Heart left ventricle (tissue), 16 donors: Measurements from ENCODE around the gene CDH7. TPM values are rescaled to one million over a fixed set of nuclear protein-coding genes. Genes with fewer than 3 reads are reported as not detected.

Experiments used
- ATAC-seq, 4 donors: fragments of 200-7000 bp; cut with Tn5 transposase; one replicate each; pipeline ENCODE4 v1.9.1; 2020 to 2022; ENCODE audit warnings: moderate library complexity in 4 of 4, mild to moderate bottlenecking in 3 of 4, moderate number of reproducible peaks in 1 of 4
- DNase-seq, 5 donors: peaks; one replicate each; pipeline ENCODE4 v3.0.0-alpha.2; 2020
- H3K27ac ChIP-seq, 12 donors: fragments of 200-600 bp; sonication (generic) in 4 of 12; one replicate each; pipeline versions ENCODE4 v1.5.0 to v1.8.0; 2016 to 2022; ENCODE audit warnings: mild to moderate bottlenecking in 2 of 12
- H3K27me3 ChIP-seq, 9 donors: fragments of 200-600 bp; sonication (generic) in 2 of 9; one replicate each; pipeline versions ENCODE4 v1.5.1 to v1.8.0; 2016 to 2022; ENCODE audit warnings: mild to moderate bottlenecking in 3 of 9
- H3K36me3 ChIP-seq, 9 donors: fragments of 200-600 bp; sonication (generic) in 2 of 9; one replicate each; pipeline versions ENCODE4 v1.5.0 to v1.8.0; 2018 to 2022; ENCODE audit warnings: mild to moderate bottlenecking in 2 of 9
- H3K4me1 ChIP-seq, 12 donors: fragments of 200-600 bp; sonication (generic) in 4 of 12; one replicate each; pipeline versions ENCODE4 v1.5.0 to v1.8.0; 2016 to 2022; ENCODE audit warnings: mild to moderate bottlenecking in 3 of 12
- H3K4me3 ChIP-seq, 12 donors: fragments of 200-600 bp; sonication (generic) in 4 of 12; one replicate each; pipeline versions ENCODE4 v1.5.0 to v1.8.0; 2017 to 2022; ENCODE audit warnings: mild to moderate bottlenecking in 9 of 12, moderate library complexity in 4 of 12
- H3K9me3 ChIP-seq, 12 donors: fragments of 200-600 bp; sonication (generic) in 4 of 12; one replicate each; pipeline versions ENCODE4 v1.5.0 to v1.8.0; 2016 to 2022; ENCODE audit warnings: mild to moderate bottlenecking in 1 of 12
- CTCF ChIP-seq, 12 donors: fragments of 200-600 bp; sonication (generic) in 4 of 12; IDR thresholded peaks; one replicate each; pipeline versions ENCODE4 v1.5.0 to v1.8.0; 2018 to 2022; ENCODE audit warnings: antibody characterized with exemption in 12 of 12, mild to moderate bottlenecking in 5 of 12
- POLR2A ChIP-seq, 2 donors: fragments of 450-650 bp; IDR thresholded peaks; one replicate each; pipeline ENCODE4 v1.6.1; 2017; ENCODE audit warnings: antibody characterized with exemption in 2 of 2, mild to moderate bottlenecking in 2 of 2, moderate library complexity in 2 of 2
- WGBS, 4 donors: extraction: QIAGEN DNeasy Blood & Tissue Kit in 2 of 4; methylation state at CpG; one replicate each; pipeline versions ENCODE4 v1.1.5 to v1.1.7; 2013 to 2018; 5-methylcytosine and 5-hydroxymethylcytosine counted together
- intact Hi-C, 10 donors: fragments of 100-400 bp; cut with DNase I; formaldehyde crosslinking; loops; one replicate each; pipeline versions ENCODE4 v1.11.1 to v1.14.2; 2022
- polyA plus RNA-seq, 2 donors: library from polyadenylated mRNA; stranded (reverse); fragments of 200-250 nt; gene quantifications; one replicate each; pipeline ENCODE4 v1.2.3, GENCODE V29; 2013
- total RNA-seq, 9 donors: library from RNA; depleted of rRNA in 2 of 9; stranded (reverse); fragments of >200 nt in 2 of 9; fragmentation: NEBNext Ultra II Directional in 3 of 9; extraction: Animal tissue kit (Norgen Biotek cat#: 25700) in 3 of 9; gene quantifications; one replicate each; pipeline versions ENCODE4 v1.1.0 to v1.2.4, GENCODE V29; 2016 to 2023
- donor health status: ischemic (EF 13 %, LVEDD 7.1; RV severe dilation, severe dysfunction).
- donor health status: healthy with polysubstance abuse.
- donor health status: DM: no; HTN: yes; CAD: no.
- donor health status: DM: no; HTN: no; CAD: no.
- donor health status: ischemic (EF 25% LVEDD 6.9; RV normal size, moderate dysfunction).
- donor health status: ischemic (EF 25% LVEDD 5.7; RV mildly dilated, moderate dysfunction).
- donor health status: healthy.
- donor health status: DM: yes; HTN: yes; CAD: no.
- donor health status: ischemic (EF 35%, LVEDD 5.7; RV mildly dilated, moderate dysfunction).
- donor health status: nonischemic (EF 11% LVEDD 7.7; RV severe dilation, severe dysfunction).
- donor health status: DM: yes; HTN: yes; CAD: no.
- donor health status: PGD.
- donor health status: ischemic (EF 29% LVEDD 5.4; RV normal size, mild dysfunction).
- donor health status: nonischemic (EF 23%, LVEDD 6.1; RV moderate dilation, normal function).

The CDH7 gene
- total and polyA plus RNA-seq, 11 donors: 0.04 TPM; not detected in 10

- H3K4me1 ChIP-seq: no peaks in the 10 kb centered on the region
- H3K27ac ChIP-seq: no peak overlapping the region
- WGBS, 4 donors: 60 to 73% (median 70%) methylated on average over 2 of the region's 2 CpGs
- ATAC-seq (no peak), DNase-seq (no peak)
- intact Hi-C loops: no loop called here
- no peaks in the 10 kb centered on the region for H3K9me3 ChIP-seq
- no peaks in the 10 kb centered on the region for H3K27me3 ChIP-seq
- H3K36me3 ChIP-seq: no peaks in the 10 kb centered on the region
- H3K4me3 ChIP-seq: no peak overlapping the region
- TF ChIP-seq POLR2A (IDR thresholded peaks at IDR 0.05) (no peak), CTCF (IDR thresholded peaks at IDR 0.05) (no peak)
Observed at GRCh38 chr18:65767406-65767805, 16.6 kb downstream of the CDH7 start.

- no peak for TF ChIP-seq POLR2A (IDR thresholded peaks at IDR 0.05)
- no peak for TF ChIP-seq CTCF (IDR thresholded peaks at IDR 0.05)
- DNase-seq: no peak
- intact Hi-C loops: no loop called here
- Histone ChIP-seq H3K36me3 (no peaks in the 10 kb centered on the region), H3K4me3 (no peak overlapping the region), H3K27ac (no peak overlapping the region), H3K4me1 (no peaks in the 10 kb centered on the region), H3K9me3 (no peaks in the 10 kb centered on the region), H3K27me3 (no peaks in the 10 kb centered on the region)
- 79 to 83% (median 82%) methylated on average over 15 of the region's 15 CpGs for WGBS, 4 donors
- no peak for ATAC-seq
Observed at GRCh38 chr18:65768120-65768778, 17.4 kb downstream of the CDH7 start.

- intact Hi-C loops: no loop called here
- Histone ChIP-seq H3K27me3 (no peaks in the 10 kb centered on the region), H3K27ac (no peak overlapping the region), H3K4me1 (no peaks in the 10 kb centered on the region), H3K36me3 (no peaks in the 10 kb centered on the region), H3K4me3 (no peak overlapping the region), H3K9me3 (no peaks in the 10 kb centered on the region)
- ATAC-seq: no peak
- WGBS, 4 donors: 66 to 80% (median 72%) methylated on average over 4 of the region's 4 CpGs
- TF ChIP-seq CTCF (IDR thresholded peaks at IDR 0.05) (no peak), POLR2A (IDR thresholded peaks at IDR 0.05) (no peak)
- DNase-seq: no peak
Observed at GRCh38 chr18:65769652-65770051, 18.8 kb downstream of the CDH7 start.

- no peaks in the 10 kb centered on the region for H3K4me1 ChIP-seq
- H3K36me3 ChIP-seq: no peaks in the 10 kb centered on the region
- H3K4me3 ChIP-seq: no peak overlapping the region
- intact Hi-C loops: no loop called here
- H3K9me3 ChIP-seq: no peaks in the 10 kb centered on the region
- TF ChIP-seq POLR2A (IDR thresholded peaks at IDR 0.05) (no peak), CTCF (IDR thresholded peaks at IDR 0.05) (no peak)
- H3K27ac ChIP-seq: no peak overlapping the region
- ATAC-seq: no peak
- no peak for DNase-seq
- no peaks in the 10 kb centered on the region for H3K27me3 ChIP-seq
- WGBS, 4 donors: 34 to 56% (median 46%) methylated on average over 2 of the region's 2 CpGs
Observed at GRCh38 chr18:65786474-65786873, 35.7 kb downstream of the CDH7 start.
